A549 (cell line): ENCODE measurements around the gene ADAM10.

Experiments used
- CTCF ChIP-seq: fragments of >200 bp; sonication (Bioruptor Twin); formaldehyde crosslinking; IDR thresholded peaks from 3 replicates; pipeline ENCODE4 v1.5.1; 2016
- EHF ChIP-seq: fragments of 250-450 bp; sonication (Bioruptor Pico); IDR thresholded peaks from 2 replicates; pipeline ENCODE4 v1.5.0; 2020; ENCODE audit warnings: mild to moderate bottlenecking
- JUN ChIP-seq, 2 experiments: fragments of >200 bp; sonication (Bioruptor Twin); formaldehyde crosslinking; IDR thresholded peaks; 2 replicates in 1 of 2; 3 replicates in 1 of 2; pipeline ENCODE4 v1.6.1; 2016 to 2017
- MAZ ChIP-seq: fragments of 150-350 bp; IDR thresholded peaks from 2 replicates; pipeline ENCODE4 v1.6.1; 2014; ENCODE audit warnings: antibody characterized with exemption, low read depth, low read length, borderline replicate concordance
- REST ChIP-seq: fragments of 200-600 bp; sonication (generic); IDR thresholded peaks from 2 replicates; pipeline ENCODE4 v1.6.1; 2016; ENCODE audit warnings: antibody characterized with exemption, mild to moderate bottlenecking, moderate library complexity
- USF2 ChIP-seq: fragments of 450-650 bp; IDR thresholded peaks from 2 replicates; pipeline ENCODE4 v1.6.1; 2014; ENCODE audit warnings: antibody characterized with exemption

DNA sequence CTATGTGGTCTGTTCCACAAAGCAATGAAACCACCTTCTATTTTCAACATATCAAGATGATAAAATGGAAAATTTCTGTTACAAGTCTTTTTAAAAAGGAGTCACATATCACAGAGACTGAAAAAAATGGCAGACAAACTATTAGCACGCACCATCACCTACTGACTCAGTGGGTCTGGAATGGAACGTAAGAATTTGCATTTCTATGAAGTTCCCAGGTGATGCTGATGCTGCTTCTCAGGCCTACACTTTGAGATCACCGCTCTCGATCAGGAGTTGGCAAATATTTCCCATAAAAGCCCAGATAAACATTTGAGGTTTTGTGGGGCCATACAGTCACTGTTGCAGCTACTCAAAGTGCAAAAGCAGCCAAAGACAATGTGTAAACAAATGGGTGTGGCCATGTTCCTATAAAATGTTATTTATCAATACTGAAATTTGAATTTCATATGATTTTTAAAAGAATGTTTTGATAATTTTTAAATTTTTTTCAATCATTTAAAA is 142.9 kb downstream of the ADAM10 start:
- TF ChIP-seq REST: no peak
- TF ChIP-seq EHF (CRISPR knock-in tag): no peak
- TF ChIP-seq CTCF: no peak
- no peak for TF ChIP-seq MAZ
- no peak for TF ChIP-seq JUN (IDR thresholded peaks at IDR 0.05)
- TF ChIP-seq USF2: no peak
